ENCODE measurements around the gene CYB561A3. TPM values are rescaled to one million over a fixed set of nuclear protein-coding genes. Genes with fewer than 3 reads are reported as not detected.

The CYB561A3 gene
- total RNA-seq (2021; fragmentation: NEBNext Ultra II Directional; extraction: Animal tissue kit (Norgen Biotek cat#: 25700)) = 10 to 100 TPM; 38.7 to 52.8 (median 46.7) TPM
- long read RNA-seq, transcript CYB561A3-201 (7 exons, 3,061 nt) = major isoform, 47 of 69 reads
- long read RNA-seq, transcript CYB561A3-203 (7 exons, 1,803 nt) = minor isoform, 5 of 69 reads
- long read RNA-seq, partial matches to known transcripts = 3 of 69 reads
- long read RNA-seq, other reads (novel, unspliced or antisense) = 10 of 69 reads

- Mint-ChIP-seq H3K4me1 (ENCODE audit: low read depth) (peaks cover 50% of the 10 kb centered on the region), H3K4me3 (peak within 1 kb of the TSS; percentile 99), H3K27me3 (ENCODE audit: insufficient read depth) (no peaks in the 10 kb centered on the region), H3K27ac (peak within 1 kb of the TSS; percentile 97), H3K9me3 (no peaks in the 10 kb centered on the region; the same call in 1 of the 2 replicates), H3K36me3 (ENCODE audit: low read depth) (peaks cover 18% of the 10 kb centered on the region)
- no peak for TF ChIP-seq CTCF (IDR thresholded peaks at IDR 0.05)
- peak; percentile 91 for DNase-seq
These were observed at the start of gene CYB561A3, which contains the start of gene TMEM138 for GRCh38 chr11:61361741-61362541. TSS of gene CYB561A3 (minus strand) at chr11:61361882. CDS start at chr11:61356713, 5,169 bp downstream. TSS of gene TMEM138 (plus strand) at chr11:61362374. CDS start at chr11:61364391, 2,017 bp downstream.

GRCh38 chr11:61406991-61407728, 45.5 kb upstream of the CYB561A3 start:
- H3K4me3 Mint-ChIP-seq = no peak overlapping the region
- H3K4me1 Mint-ChIP-seq (ENCODE audit: low read depth) = no peaks in the 10 kb centered on the region
- no peak overlapping the region for H3K27ac Mint-ChIP-seq
- no peak for DNase-seq
- TF ChIP-seq CTCF (IDR thresholded peaks at IDR 0.05) = no peak
- H3K36me3 Mint-ChIP-seq (ENCODE audit: low read depth) = peaks cover 47% of the 10 kb centered on the region
- no peaks in the 10 kb centered on the region for H3K27me3 Mint-ChIP-seq (ENCODE audit: insufficient read depth)
- H3K9me3 Mint-ChIP-seq = no peaks in the 10 kb centered on the region

- no peak for DNase-seq
- Mint-ChIP-seq H3K4me1 (ENCODE audit: low read depth) (no peaks in the 10 kb centered on the region), H3K27me3 (ENCODE audit: insufficient read depth) (no peaks in the 10 kb centered on the region), H3K27ac (no peak overlapping the region), H3K4me3 (no peak overlapping the region), H3K36me3 (ENCODE audit: low read depth) (peaks cover 38% of the 10 kb centered on the region), H3K9me3 (no peaks in the 10 kb centered on the region)
- no peak for TF ChIP-seq CTCF (IDR thresholded peaks at IDR 0.05)
These were observed 44.4 kb upstream of the CYB561A3 start for GRCh38 chr11:61406067-61406466.

- H3K36me3 Mint-ChIP-seq (ENCODE audit: low read depth) = peaks cover 28% of the 10 kb centered on the region
- H3K9me3 Mint-ChIP-seq = no peaks in the 10 kb centered on the region
- no peak overlapping the region for H3K4me3 Mint-ChIP-seq
- no peak for DNase-seq
- H3K27me3 Mint-ChIP-seq (ENCODE audit: insufficient read depth) = no peaks in the 10 kb centered on the region
- H3K4me1 Mint-ChIP-seq (ENCODE audit: low read depth) = no peaks in the 10 kb centered on the region
- H3K27ac Mint-ChIP-seq = peak overlapping the region; percentile 5; the same call in 1 of the 2 replicates
- no peak for TF ChIP-seq CTCF (IDR thresholded peaks at IDR 0.05)
These were observed 43.0 kb upstream of the CYB561A3 start for GRCh38 chr11:61404641-61405040.

- Mint-ChIP-seq H3K27ac (no peak overlapping the region), H3K36me3 (ENCODE audit: low read depth) (peaks cover 28% of the 10 kb centered on the region), H3K4me3 (no peak overlapping the region), H3K9me3 (no peaks in the 10 kb centered on the region), H3K27me3 (ENCODE audit: insufficient read depth) (no peaks in the 10 kb centered on the region), H3K4me1 (ENCODE audit: low read depth) (no peaks in the 10 kb centered on the region)
- no peak for DNase-seq
- no peak for TF ChIP-seq CTCF (IDR thresholded peaks at IDR 0.05)
These were observed 42.4 kb upstream of the CYB561A3 start for GRCh38 chr11:61404103-61404502.
